Neuronal stem cell (in vitro differentiated cells): ENCODE data around the gene HRH1.
"Not testable (repeated sequence)": the region's sequence is repeated elsewhere in the genome, so short reads cannot be mapped to it uniquely, and the experiment has no call there.

Experiments
- DNase-seq: peaks from one replicate; pipeline ENCODE4 v3.0.0-alpha.2; 2013; ENCODE audit warnings: low spot score
- H2AFZ ChIP-seq: one replicate; pipeline ENCODE4 v1.6.1; 2013; ENCODE audit warnings: mild to moderate bottlenecking, low read length, inconsistent platforms
- H2AK5ac ChIP-seq: 2 replicates; pipeline ENCODE4 v1.6.1; 2013; ENCODE audit warnings: low read depth, mild to moderate bottlenecking, inconsistent platforms, low read length, moderate library complexity, mixed read lengths
- H2BK120ac ChIP-seq: 2 replicates; pipeline ENCODE4 v1.6.1; 2013; ENCODE audit warnings: low read depth, mild to moderate bottlenecking, inconsistent platforms, low read length, moderate library complexity, mixed read lengths
- H2BK12ac ChIP-seq: one replicate; pipeline ENCODE4 v1.6.1; 2013; ENCODE audit warnings: low read length, inconsistent platforms
- H2BK15ac ChIP-seq: 2 replicates; pipeline ENCODE4 v1.6.1; 2013; ENCODE audit warnings: mild to moderate bottlenecking, low read length, inconsistent platforms, mixed read lengths
- H2BK5ac ChIP-seq: one replicate; pipeline ENCODE4 v1.6.1; 2013; ENCODE audit warnings: inconsistent platforms, mild to moderate bottlenecking, low read length, moderate library complexity
- H3K14ac ChIP-seq: one replicate; pipeline ENCODE4 v1.6.1; 2013; ENCODE audit warnings: low read length, inconsistent platforms
- H3K18ac ChIP-seq: 2 replicates; pipeline ENCODE4 v1.6.1; 2013; ENCODE audit warnings: low read length, inconsistent platforms
- H3K23ac ChIP-seq: 2 replicates; pipeline ENCODE4 v1.6.1; 2013; ENCODE audit warnings: low read depth, mild to moderate bottlenecking, mixed read lengths, low read length, inconsistent platforms; ENCODE audit not compliant: poor library complexity
- H3K27ac ChIP-seq: replicated peaks from 3 replicates; pipeline ENCODE4 v1.5.1; 2013; ENCODE audit warnings: low read length, inconsistent platforms
- H3K27me3 ChIP-seq, 3 experiments: 2 replicates each; pipeline ENCODE4 v1.6.1; 2013; ENCODE audit warnings: low read length in 3 of 3, mild to moderate bottlenecking in 2 of 3, inconsistent platforms in 1 of 3, low read depth in 1 of 3, mixed read lengths in 1 of 3, moderate library complexity in 1 of 3; ENCODE audit not compliant: control insufficient read depth in 3 of 3, insufficient read depth in 3 of 3
- H3K36me3 ChIP-seq, 2 donors: replicated peaks in 1 of 2; 2 replicates each; pipeline ENCODE4 v1.6.1; 2013; ENCODE audit warnings: low read length in 2 of 2; ENCODE audit not compliant: control insufficient read depth in 2 of 2, insufficient read depth in 2 of 2
- H3K4ac ChIP-seq: 2 replicates; pipeline ENCODE4 v1.6.1; 2013; ENCODE audit warnings: inconsistent platforms, mild to moderate bottlenecking, low read length, moderate library complexity
- H3K4me1 ChIP-seq, 2 donors: 1 replicate in 1 of 2; 2 replicates in 1 of 2; pipeline ENCODE4 v1.6.1; 2013; ENCODE audit warnings: low read length in 2 of 2, low read depth in 1 of 2; ENCODE audit not compliant: control insufficient read depth in 2 of 2, insufficient read depth in 1 of 2
- H3K4me2 ChIP-seq: one replicate; pipeline ENCODE4 v1.6.1; 2013; ENCODE audit warnings: mild to moderate bottlenecking, low read length, inconsistent platforms; ENCODE audit not compliant: insufficient read depth, poor library complexity, severe bottlenecking
- H3K4me3 ChIP-seq, 2 donors: 2 replicates each; pipeline ENCODE4 v1.5.1; 2013; ENCODE audit warnings: low read length in 2 of 2, mild to moderate bottlenecking in 2 of 2, inconsistent platforms in 1 of 2, moderate library complexity in 1 of 2
- H3K79me1 ChIP-seq: one replicate; pipeline ENCODE4 v1.6.1; 2013; ENCODE audit warnings: low read depth, mild to moderate bottlenecking, inconsistent platforms, low read length, moderate library complexity
- H3K9ac ChIP-seq: one replicate; pipeline ENCODE4 v1.6.1; 2013; ENCODE audit warnings: mild to moderate bottlenecking, low read depth, low read length, inconsistent platforms; ENCODE audit not compliant: poor library complexity
- H3K9me3 ChIP-seq, 2 donors: replicated peaks in 1 of 2; 2 replicates each; pipeline versions ENCODE3 to v1.6.1; 2013; ENCODE audit warnings: low read length in 2 of 2, mild to moderate bottlenecking in 2 of 2, inconsistent platforms in 1 of 2, low read depth in 1 of 2, mixed read lengths in 1 of 2, moderate library complexity in 1 of 2; ENCODE audit not compliant: control insufficient read depth in 2 of 2, insufficient read depth in 1 of 2
- H4K8ac ChIP-seq: one replicate; pipeline ENCODE4 v1.6.1; 2013; ENCODE audit warnings: low read depth, mild to moderate bottlenecking, inconsistent platforms, low read length, moderate library complexity
- H4K91ac ChIP-seq: one replicate; pipeline ENCODE4 v1.6.1; 2013; ENCODE audit warnings: low read length, low read depth, mild to moderate bottlenecking, inconsistent platforms; ENCODE audit not compliant: poor library complexity
- WGBS, 2 donors: extraction: QIAGEN DNeasy Blood & Tissue Kit; methylation state at CpG; one replicate each; pipeline ENCODE4 v1.1.7; 2013; ENCODE audit warnings: missing lambda C conversion rate in 2 of 2, mixed read lengths in 1 of 2; ENCODE audit not compliant: insufficient read length in 2 of 2, insufficient replicate concordance in 1 of 2; ENCODE audit errors: extremely low coverage in 2 of 2; 5-methylcytosine and 5-hydroxymethylcytosine counted together

HRH1 gene

DNA sequence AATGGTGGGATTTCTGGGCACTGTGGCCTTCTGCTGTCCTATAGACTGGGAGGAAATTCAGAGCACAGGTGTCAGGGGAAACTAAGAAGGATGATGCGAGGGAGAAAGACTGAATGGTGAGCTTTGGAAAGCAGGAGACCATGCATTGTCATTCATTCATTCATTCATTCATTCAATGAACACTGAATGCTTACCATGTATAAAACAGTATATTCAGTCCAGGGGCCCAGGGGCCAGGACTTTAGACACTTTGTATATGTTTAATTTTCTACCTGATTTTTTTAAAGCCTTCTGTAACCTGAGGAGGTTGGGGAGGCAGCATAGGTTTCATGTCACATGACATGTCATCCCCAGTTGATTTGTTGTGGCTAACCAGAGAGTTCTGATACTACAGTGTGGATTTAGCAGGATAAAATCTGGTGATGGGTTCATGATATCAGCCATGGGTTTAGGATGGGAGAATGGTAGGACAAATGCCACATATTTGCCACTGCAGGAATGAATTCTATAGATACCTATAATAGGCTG lies 60.2 kb downstream of the HRH1 start:
- no peak overlapping the region for H3K4me3 ChIP-seq
- no peak overlapping the region for H2AFZ ChIP-seq
- no peak overlapping the region for H4K8ac ChIP-seq
- DNase-seq, result no peak
- no peak overlapping the region for H2BK5ac ChIP-seq
- H3K9me3 ChIP-seq, result no peaks in the 10 kb centered on the region
- H2BK120ac ChIP-seq, result no peak overlapping the region
- H3K23ac ChIP-seq, result no peak overlapping the region
- no peak overlapping the region for H3K14ac ChIP-seq
- no peak overlapping the region for H3K9ac ChIP-seq
- H2BK15ac ChIP-seq, result no peak overlapping the region
- H3K4me1 ChIP-seq, result no peaks in the 10 kb centered on the region
- H3K27ac ChIP-seq, result no peak overlapping the region
- no peaks in the 10 kb centered on the region for H3K36me3 ChIP-seq
- no peak overlapping the region for H3K4ac ChIP-seq
- H3K79me1 ChIP-seq, result no peaks in the 10 kb centered on the region
- H2AK5ac ChIP-seq, result no peak overlapping the region
- H3K27me3 ChIP-seq, result peaks cover 0 to 8% (median 0%) of the 10 kb centered on the region in 3 experiments
- no peak overlapping the region for H3K18ac ChIP-seq
- no peak overlapping the region for H2BK12ac ChIP-seq
- WGBS, 2 donors, result no CpG with 5 or more reads among the region's 1 CpG
- H4K91ac ChIP-seq, result no peak overlapping the region
- no peak overlapping the region for H3K4me2 ChIP-seq

- not testable (repeated sequence) for H3K27ac ChIP-seq, H2AK5ac ChIP-seq, H3K9ac ChIP-seq, H4K91ac ChIP-seq, H3K79me1 ChIP-seq, H2BK5ac ChIP-seq, H2BK15ac ChIP-seq, H3K14ac ChIP-seq, H3K4me2 ChIP-seq, H2BK120ac ChIP-seq, H4K8ac ChIP-seq, H3K4ac ChIP-seq, DNase-seq, H2BK12ac ChIP-seq, H3K9me3 ChIP-seq, H3K27me3 ChIP-seq, H3K4me3 ChIP-seq, H3K4me1 ChIP-seq, H2AFZ ChIP-seq, H3K18ac ChIP-seq, H3K23ac ChIP-seq, H3K36me3 ChIP-seq
- no CpG with 5 or more reads among the region's 6 CpGs for WGBS, 2 donors
These were observed 63.1 kb downstream of the HRH1 start for GRCh38 chr3:11217370-11217769.

- no peak overlapping the region for H3K4me2 ChIP-seq
- no peak overlapping the region for H2BK120ac ChIP-seq
- no peaks in the 10 kb centered on the region for H3K9me3 ChIP-seq
- no peak overlapping the region for H2BK15ac ChIP-seq
- no peak overlapping the region for H2AFZ ChIP-seq
- H3K14ac ChIP-seq, result no peak overlapping the region
- H3K9ac ChIP-seq, result no peak overlapping the region
- no peak overlapping the region for H3K4me3 ChIP-seq
- no peak for DNase-seq
- H3K4me1 ChIP-seq, result no peaks in the 10 kb centered on the region
- no peak overlapping the region for H3K18ac ChIP-seq
- no peaks in the 10 kb centered on the region for H3K36me3 ChIP-seq
- peaks cover 0 to 3% (median 0%) of the 10 kb centered on the region in 3 experiments for H3K27me3 ChIP-seq
- no peak overlapping the region for H2AK5ac ChIP-seq
- no peak overlapping the region for H3K27ac ChIP-seq
- no peak overlapping the region for H2BK5ac ChIP-seq
- no peak overlapping the region for H3K4ac ChIP-seq
- no peak overlapping the region for H4K8ac ChIP-seq
- no peak overlapping the region for H2BK12ac ChIP-seq
- no CpG with 5 or more reads among the region's 8 CpGs for WGBS, 2 donors
- no peak overlapping the region for H4K91ac ChIP-seq
- H3K79me1 ChIP-seq, result no peaks in the 10 kb centered on the region
- no peak overlapping the region for H3K23ac ChIP-seq
These were observed 65.9 kb downstream of the HRH1 start for GRCh38 chr3:11220230-11220629.

DNA sequence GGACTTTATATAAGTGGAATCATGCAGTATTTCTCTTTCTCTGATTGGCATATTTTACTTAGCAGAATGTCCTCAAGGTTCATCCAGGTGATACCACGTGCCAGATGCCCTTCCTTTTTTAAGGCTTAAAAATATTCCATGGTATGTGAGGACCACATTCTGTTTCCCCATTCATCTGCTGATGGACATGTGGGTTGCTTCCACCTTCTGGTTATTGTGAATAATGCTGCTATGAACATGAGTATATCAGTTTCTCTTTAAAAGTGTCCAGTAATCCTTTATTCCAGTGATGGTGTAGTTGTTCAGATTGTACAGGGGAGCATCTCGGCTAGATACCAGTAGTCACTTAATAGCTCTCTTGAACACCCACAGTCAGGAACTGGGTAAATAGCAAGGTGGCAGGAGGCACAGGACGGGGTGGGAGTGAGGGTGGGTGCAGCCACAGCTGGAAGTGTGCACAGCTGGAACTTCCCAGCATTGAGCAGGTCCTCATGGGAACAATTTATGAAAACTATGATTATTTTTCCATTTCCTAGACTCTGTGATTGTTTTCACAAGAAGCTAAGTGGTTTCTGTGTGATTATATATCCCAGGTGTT lies 67.6 kb downstream of the HRH1 start:
- no peak overlapping the region for H2BK5ac ChIP-seq
- no peak overlapping the region for H2BK12ac ChIP-seq

More for the DNA sequence above, 67.6 kb downstream of the HRH1 start:
- Histone ChIP-seq H3K4ac (no peak overlapping the region), H3K14ac (no peak overlapping the region), H3K4me1 (no peaks in the 10 kb centered on the region), H2BK15ac (no peak overlapping the region), H2AFZ (no peak overlapping the region), H3K36me3 (no peaks in the 10 kb centered on the region), H3K79me1 (no peaks in the 10 kb centered on the region), H2BK120ac (no peak overlapping the region), H3K23ac (no peak overlapping the region), H4K91ac (no peak overlapping the region), H2AK5ac (no peak overlapping the region), H3K9me3 (no peaks in the 10 kb centered on the region), H4K8ac (no peak overlapping the region), H3K27ac (no peak overlapping the region), H3K27me3 (peaks cover 0 to 3% (median 0%) of the 10 kb centered on the region in 3 experiments), H3K4me2 (no peak overlapping the region), H3K18ac (no peak overlapping the region), H3K9ac (peak overlapping the region; percentile 21), H3K4me3 (no peak overlapping the region)
- DNase-seq, result no peak
- WGBS, 2 donors, result no CpG with 5 or more reads among the region's 3 CpGs
